Tibial nerve (tissue), 4 donors: Measurements from ENCODE around the gene STK31. TPM values are rescaled to one million over a fixed set of nuclear protein-coding genes. Genes with fewer than 3 reads are reported as not detected.
A peak's percentile ranks its signal among the peaks of the same experiment; 100 is the strongest.
"Not testable (repeated sequence)": the region's sequence is repeated elsewhere in the genome, so short reads cannot be mapped to it uniquely, and the experiment has no call there.

Experiments
- DNase-seq, 2 donors: peaks; one replicate each; pipeline ENCODE4 v3.0.0-alpha.2; 2019; ENCODE audit warnings: low spot score in 2 of 2
- H3K27ac ChIP-seq, 4 donors: fragments of 200-600 bp; sonication (generic) in 3 of 4; one replicate each; pipeline ENCODE4 v1.5.1; 2017 to 2019; ENCODE audit warnings: mild to moderate bottlenecking in 1 of 4
- H3K27me3 ChIP-seq, 2 donors: fragments of 200-600 bp; sonication (generic) in 1 of 2; one replicate each; pipeline versions ENCODE4 v1.5.1 to v1.6.0; 2017 to 2019
- H3K36me3 ChIP-seq, 3 donors: fragments of 200-600 bp; sonication (generic); one replicate each; pipeline ENCODE4 v1.5.1; 2018 to 2019
- H3K4me1 ChIP-seq, 4 donors: fragments of 200-600 bp; sonication (generic) in 3 of 4; one replicate each; pipeline ENCODE4 v1.5.1; 2017 to 2019
- H3K4me3 ChIP-seq, 4 donors: fragments of 200-600 bp; sonication (generic) in 3 of 4; one replicate each; pipeline ENCODE4 v1.5.1; 2017 to 2019; ENCODE audit warnings: mild to moderate bottlenecking in 1 of 4, moderate library complexity in 1 of 4
- H3K9me3 ChIP-seq, 4 donors: fragments of 200-600 bp; sonication (generic) in 3 of 4; one replicate each; pipeline ENCODE4 v1.5.1; 2017 to 2019
- EP300 ChIP-seq, 2 donors: sonication (generic); formaldehyde crosslinking; IDR thresholded peaks; one replicate each; pipeline ENCODE4 v1.6.1; 2017; ENCODE audit warnings: antibody characterized with exemption in 2 of 2, mild to moderate bottlenecking in 1 of 2
- POLR2A ChIP-seq, 2 donors: fragments of 450-650 bp; IDR thresholded peaks; one replicate each; pipeline ENCODE4 v1.6.1; 2017; ENCODE audit warnings: antibody characterized with exemption in 2 of 2, mild to moderate bottlenecking in 2 of 2, moderate library complexity in 2 of 2
- WGBS, 2 donors: methylation state at CpG; one replicate each; pipeline ENCODE4 v1.1.5; 2018; 5-methylcytosine and 5-hydroxymethylcytosine counted together
- total RNA-seq, 4 donors: library from RNA; depleted of rRNA; stranded (reverse); fragments of >200 nt; gene quantifications; one replicate each; pipeline ENCODE4 v1.1.0, GENCODE V29; 2016
- TF ChIP-seq, protein P1 (sequence below), 5 experiments: fragments of 200-600 bp in 3 of 5; fragments of 450-650 bp in 2 of 5; sonication (generic) in 3 of 5; IDR thresholded peaks; one replicate each; pipeline ENCODE4 v1.5.1; 2016 to 2019; ENCODE audit warnings: antibody characterized with exemption in 5 of 5, mild to moderate bottlenecking in 3 of 5, moderate library complexity in 2 of 5

STK31 gene
- total RNA-seq, 4 donors from 2014 or later = 0.84 to 2.8 (median 1.1) TPM

DNA sequence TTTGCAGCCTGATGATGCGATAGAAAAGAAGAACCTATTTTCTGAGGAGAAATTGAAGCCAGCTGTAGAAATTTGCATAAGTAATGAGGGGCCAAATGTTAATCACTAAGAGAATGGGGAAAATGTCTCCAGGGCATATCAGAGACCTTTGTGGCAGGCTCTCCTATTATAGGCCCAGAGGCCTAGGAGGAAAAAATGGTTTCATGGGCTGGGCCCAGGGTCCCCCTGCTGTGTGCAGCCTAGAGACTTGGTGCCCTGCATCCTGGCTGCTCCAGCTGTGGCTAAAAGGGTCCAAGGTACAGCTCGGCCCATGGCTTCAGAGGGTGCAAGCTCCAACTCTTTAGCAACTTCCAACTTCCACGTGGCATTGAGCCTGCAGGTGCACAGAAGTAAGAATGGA lies 123.4 kb downstream of the STK31 start:
- no peaks in the 10 kb centered on the region for H3K4me1 ChIP-seq
- H3K36me3 ChIP-seq = peaks cover 0 to 13% (median 0%) of the 10 kb centered on the region in 3 donors
- TF ChIP-seq POLR2A (IDR thresholded peaks at IDR 0.05) = no peak
- peaks cover 0 to 56% (median 3%) of the 10 kb centered on the region in 4 donors for H3K9me3 ChIP-seq
- H3K4me3 ChIP-seq = no peak overlapping the region
- 76 to 81% methylated on average over 3 of the region's 3 CpGs for WGBS, 2 donors
- no peak overlapping the region for H3K27ac ChIP-seq
- no peak for DNase-seq
- H3K27me3 ChIP-seq = no peaks in the 10 kb centered on the region

DNA sequence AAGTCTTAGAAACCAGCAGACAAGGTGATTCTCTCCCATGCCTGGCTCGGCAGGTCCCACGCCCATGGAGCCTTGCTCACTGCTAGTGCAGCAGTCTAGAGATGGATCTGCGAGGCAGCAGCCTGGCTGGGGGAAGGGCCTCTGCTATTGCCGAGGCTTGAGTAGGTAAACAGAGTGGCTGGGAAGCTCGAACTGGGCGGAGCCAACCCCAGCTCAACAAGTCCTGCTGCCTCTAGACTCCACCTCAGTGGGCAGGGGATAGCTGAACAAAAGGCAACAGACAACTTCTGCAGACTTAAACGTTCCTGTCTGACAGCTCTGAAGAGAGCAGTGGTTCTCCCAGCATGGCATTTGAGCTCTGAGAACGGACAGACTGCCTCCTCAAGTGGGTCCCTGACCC lies 134.8 kb downstream of the STK31 start:
- WGBS, 2 donors = 77 to 84% methylated on average over 8 of the region's 8 CpGs
- H3K4me3 ChIP-seq = not testable (repeated sequence)

DNA sequence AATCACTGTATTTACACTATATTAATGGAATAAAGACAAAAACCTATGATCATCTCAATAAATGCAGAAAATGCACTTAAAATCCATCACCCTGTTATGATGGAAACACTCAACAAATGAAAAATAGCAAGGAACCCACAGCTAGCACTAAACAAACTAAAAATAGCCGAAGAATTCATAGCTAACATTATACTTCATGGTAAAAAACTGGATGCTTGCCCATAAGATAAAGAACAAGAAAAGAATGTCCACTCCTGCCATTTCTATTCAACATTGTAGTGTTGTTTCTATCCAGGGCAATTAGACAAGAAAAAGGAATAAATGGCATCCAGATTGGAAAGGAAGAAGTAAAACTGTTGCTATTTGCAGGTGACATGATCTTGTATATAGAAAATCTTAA lies 142.1 kb downstream of the STK31 start:
- WGBS, 2 donors = 35 to 41% methylated on average over 1 of the region's 1 CpG
- TF ChIP-seq EP300 (IDR thresholded peaks at IDR 0.05) = no peak
- TF ChIP-seq, protein P1, sequence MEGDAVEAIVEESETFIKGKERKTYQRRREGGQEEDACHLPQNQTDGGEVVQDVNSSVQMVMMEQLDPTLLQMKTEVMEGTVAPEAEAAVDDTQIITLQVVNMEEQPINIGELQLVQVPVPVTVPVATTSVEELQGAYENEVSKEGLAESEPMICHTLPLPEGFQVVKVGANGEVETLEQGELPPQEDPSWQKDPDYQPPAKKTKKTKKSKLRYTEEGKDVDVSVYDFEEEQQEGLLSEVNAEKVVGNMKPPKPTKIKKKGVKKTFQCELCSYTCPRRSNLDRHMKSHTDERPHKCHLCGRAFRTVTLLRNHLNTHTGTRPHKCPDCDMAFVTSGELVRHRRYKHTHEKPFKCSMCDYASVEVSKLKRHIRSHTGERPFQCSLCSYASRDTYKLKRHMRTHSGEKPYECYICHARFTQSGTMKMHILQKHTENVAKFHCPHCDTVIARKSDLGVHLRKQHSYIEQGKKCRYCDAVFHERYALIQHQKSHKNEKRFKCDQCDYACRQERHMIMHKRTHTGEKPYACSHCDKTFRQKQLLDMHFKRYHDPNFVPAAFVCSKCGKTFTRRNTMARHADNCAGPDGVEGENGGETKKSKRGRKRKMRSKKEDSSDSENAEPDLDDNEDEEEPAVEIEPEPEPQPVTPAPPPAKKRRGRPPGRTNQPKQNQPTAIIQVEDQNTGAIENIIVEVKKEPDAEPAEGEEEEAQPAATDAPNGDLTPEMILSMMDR (IDR thresholded peaks at IDR 0.05) = no peak
- no peaks in the 10 kb centered on the region for H3K36me3 ChIP-seq
- H3K4me3 ChIP-seq = no peak overlapping the region
- no peak for DNase-seq
- no peaks in the 10 kb centered on the region for H3K27me3 ChIP-seq
- no peaks in the 10 kb centered on the region for H3K4me1 ChIP-seq
- no peak overlapping the region for H3K27ac ChIP-seq
- peaks cover 0 to 55% (median 0%) of the 10 kb centered on the region in 4 donors for H3K9me3 ChIP-seq

More for the DNA sequence above, 134.8 kb downstream of the STK31 start:
- not testable (repeated sequence) for H3K36me3 ChIP-seq, DNase-seq, H3K27me3 ChIP-seq, H3K4me1 ChIP-seq, H3K27ac ChIP-seq
- peaks cover 0 to 90% (median 3%) of the 10 kb centered on the region in 4 donors for H3K9me3 ChIP-seq

DNA sequence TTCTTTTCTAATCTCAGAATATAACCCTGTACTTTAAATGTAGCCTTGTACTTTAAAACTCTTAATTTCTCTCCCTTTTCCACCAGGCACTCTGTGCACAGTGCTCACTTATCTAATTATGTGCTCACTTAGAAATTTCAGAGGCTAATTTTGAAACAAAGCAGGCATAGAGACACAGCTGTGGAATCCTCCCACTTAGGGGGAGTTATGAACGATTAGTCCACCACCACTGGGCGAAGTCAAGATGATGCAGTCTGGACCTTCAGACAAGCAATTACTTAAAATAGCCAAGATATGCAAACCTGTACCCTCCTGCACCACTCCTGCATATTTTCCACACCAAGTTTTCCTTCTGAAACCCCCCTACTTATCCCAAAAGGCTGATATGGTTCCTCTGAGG lies 143.0 kb downstream of the STK31 start:
- no peak overlapping the region for H3K27ac ChIP-seq
- H3K4me3 ChIP-seq = no peak overlapping the region
- TF ChIP-seq, protein P1 (IDR thresholded peaks at IDR 0.05) = no peak
- no peak for TF ChIP-seq EP300 (IDR thresholded peaks at IDR 0.05)

DNA sequence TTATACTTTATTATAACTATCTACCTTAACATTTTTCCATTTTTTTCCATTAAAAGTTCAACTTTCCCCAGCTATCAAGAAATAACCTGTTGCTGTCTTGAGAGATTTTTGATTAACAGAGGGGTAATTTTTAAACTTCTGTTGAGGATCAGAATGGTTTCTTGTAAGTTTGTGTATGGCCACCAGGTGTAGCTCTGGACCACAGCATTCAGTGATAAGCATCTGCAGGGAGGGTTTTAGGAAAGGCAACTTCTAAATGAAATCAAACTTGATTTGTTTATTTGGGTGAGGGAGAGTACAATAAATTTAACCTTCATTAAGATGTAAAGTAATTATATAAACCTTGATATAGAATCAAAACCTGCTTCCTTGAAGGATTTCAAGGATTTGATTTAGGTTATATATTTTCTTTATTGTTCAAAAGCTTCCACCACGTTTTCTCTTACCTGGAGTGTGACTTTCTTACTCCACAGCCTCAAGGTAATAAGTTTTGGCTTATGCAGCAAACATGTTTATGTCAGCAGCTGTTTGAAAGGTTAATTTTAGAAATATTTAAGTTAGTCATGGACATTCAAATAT lies 153.3 kb downstream of the STK31 start:
- Histone ChIP-seq H3K27me3 (no peaks in the 10 kb centered on the region), H3K27ac (no peak overlapping the region), H3K36me3 (no peaks in the 10 kb centered on the region), H3K9me3 (no peaks in the 10 kb centered on the region), H3K4me3 (no peak overlapping the region), H3K4me1 (no peaks in the 10 kb centered on the region)
- DNase-seq = no peak
- TF ChIP-seq, protein P1 (IDR thresholded peaks at IDR 0.05) = peak in 3 of 5 experiments; percentile 9 to 27 (median 14)
- TF ChIP-seq POLR2A (IDR thresholded peaks at IDR 0.05) (no peak), EP300 (IDR thresholded peaks at IDR 0.05) (no peak)
- 51 to 63% methylated on average over 1 of the region's 1 CpG for WGBS, 2 donors

More for the DNA sequence above, 143.0 kb downstream of the STK31 start:
- no peak for DNase-seq
- Histone ChIP-seq H3K27me3 (no peaks in the 10 kb centered on the region), H3K4me1 (no peaks in the 10 kb centered on the region), H3K36me3 (no peaks in the 10 kb centered on the region), H3K9me3 (peaks cover 0 to 46% (median 0%) of the 10 kb centered on the region in 4 donors)
- 27 to 56% methylated on average over 2 of the region's 2 CpGs for WGBS, 2 donors

DNA sequence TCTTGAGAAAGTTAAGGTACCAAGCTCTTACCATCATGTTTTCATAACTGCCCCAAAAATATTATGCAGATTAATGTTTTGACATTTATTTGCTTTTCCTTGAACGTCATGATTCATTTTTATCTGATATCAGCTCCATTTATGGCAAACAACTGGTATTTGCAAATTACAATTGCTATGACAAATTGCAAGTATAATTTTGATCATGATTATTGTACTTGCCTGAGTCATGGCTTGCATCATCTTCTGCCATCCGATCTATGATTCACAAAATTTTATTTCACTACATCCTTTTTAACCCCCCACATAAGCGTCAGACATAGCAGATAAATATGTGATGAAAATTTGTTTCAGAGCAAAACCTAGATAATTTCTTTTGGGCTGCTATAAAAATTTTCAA lies 155.0 kb downstream of the STK31 start:
- H3K9me3 ChIP-seq = no peaks in the 10 kb centered on the region
- H3K27ac ChIP-seq = no peak overlapping the region
- TF ChIP-seq POLR2A (IDR thresholded peaks at IDR 0.05) (no peak), EP300 (IDR thresholded peaks at IDR 0.05) (no peak)
- TF ChIP-seq, protein P1 (IDR thresholded peaks at IDR 0.05) = no peak
- WGBS, 2 donors = 58 to 63% methylated on average over 3 of the region's 3 CpGs
- H3K36me3 ChIP-seq = no peaks in the 10 kb centered on the region
- H3K27me3 ChIP-seq = no peaks in the 10 kb centered on the region
- H3K4me1 ChIP-seq = no peaks in the 10 kb centered on the region
- DNase-seq = no peak
- no peak overlapping the region for H3K4me3 ChIP-seq
